Psoas muscle (tissue), 8 donors: Measurements from ENCODE around the gene CFAP300. TPM values are rescaled to one million over a fixed set of nuclear protein-coding genes. Genes with fewer than 3 reads are reported as not detected.

Source experiments
- ATAC-seq, 4 donors: fragments of 200-7000 bp; cut with Tn5 transposase; one replicate each; pipeline ENCODE4 v1.9.1; 2020; ENCODE audit warnings: moderate library complexity in 3 of 4, mild to moderate bottlenecking in 2 of 4
- DNase-seq, 2 donors: peaks; one replicate each; pipeline ENCODE4 v3.0.0-alpha.2; 2020
- H3K27ac ChIP-seq: fragments of 200-600 bp; one replicate; pipeline ENCODE4 v1.8.0; 2022
- H3K27me3 ChIP-seq, 3 donors: fragments of 200-600 bp in 1 of 3; one replicate each; pipeline versions ENCODE4 v1.6.1 to v1.8.0; 2013 to 2022; ENCODE audit warnings: low read length in 2 of 3, mild to moderate bottlenecking in 2 of 3, moderate library complexity in 1 of 3; ENCODE audit not compliant: insufficient read depth in 3 of 3
- H3K36me3 ChIP-seq, 2 donors: fragments of 200-600 bp in 1 of 2; one replicate each; pipeline versions ENCODE4 v1.6.1 to v1.8.0; 2013 to 2022; ENCODE audit warnings: low read depth in 1 of 2, mild to moderate bottlenecking in 1 of 2, moderate library complexity in 1 of 2; ENCODE audit not compliant: insufficient read depth in 1 of 2
- H3K4me1 ChIP-seq: fragments of 200-600 bp; one replicate; pipeline ENCODE4 v1.8.0; 2022
- H3K4me3 ChIP-seq: fragments of 200-600 bp; one replicate; pipeline ENCODE4 v1.8.0; 2022; ENCODE audit warnings: mild to moderate bottlenecking
- H3K9me3 ChIP-seq: fragments of 200-600 bp; one replicate; pipeline ENCODE4 v1.8.0; 2022
- CTCF ChIP-seq: fragments of 200-600 bp; IDR thresholded peaks from one replicate; pipeline ENCODE4 v1.8.0; 2022; ENCODE audit warnings: antibody characterized with exemption
- WGBS, 3 donors: extraction: QIAGEN DNeasy Blood & Tissue Kit; methylation state at CpG; one replicate each; pipeline versions ENCODE4 v1.1.6 to v1.1.7; 2013; 5-methylcytosine and 5-hydroxymethylcytosine counted together
- intact Hi-C, 2 donors: fragments of 100-400 bp; cut with DNase I; formaldehyde crosslinking; loops; one replicate each; pipeline versions ENCODE4 v1.11.0 to v1.14.2; 2022
- polyA plus RNA-seq, 3 donors: library from polyadenylated mRNA; stranded (reverse); fragments of 200-250 nt; gene quantifications; one replicate each; pipeline ENCODE4 v1.2.3, GENCODE V29; 2013
- total RNA-seq, 4 donors: library from RNA; stranded (reverse); fragmentation: NEBNext Ultra II Directional in 2 of 4; extraction: Animal tissue kit (Norgen Biotek cat#: 25700) in 2 of 4; gene quantifications; one replicate each; pipeline versions ENCODE4 v1.2.1 to v1.2.4, GENCODE V29; 2021 to 2023
- donor health status: healthy with polysubstance abuse.
- donor health status: DM: no; HTN: no; CAD: no; lungs with moderate emphysema.
- donor health status: Bipolar disorder and iron deficiency.
- donor health status: healthy.
- donor health status: DM: yes; HTN: yes; CAD: no.
- donor health status: DM: no; HTN: no; CAD: no.
- donor health status: DM: no; HTN: no; CAD: no.
- donor health status: DM: yes; HTN: yes; CAD: no.

CFAP300 gene
- total and polyA plus RNA-seq, 7 donors: 0.11 to 0.86 (median 0.22) TPM; not detected in 2

GRCh38 chr11:102046841-102047240, 396 bp upstream of the CFAP300 start:
- 25 to 32% (median 25%) methylated on average over 4 of the region's 4 CpGs for WGBS, 3 donors
- intact Hi-C loops: no loop called here
- peaks cover 0 to 19% (median 3%) of the 10 kb centered on the region in 3 donors for H3K27me3 ChIP-seq
- no peak for ATAC-seq
- no peaks in the 10 kb centered on the region for H3K36me3 ChIP-seq
- no peak for TF ChIP-seq CTCF
- peak overlapping the region; percentile 74 for H3K4me3 ChIP-seq
- DNase-seq: no peak
- no peaks in the 10 kb centered on the region for H3K4me1 ChIP-seq
- no peak overlapping the region for H3K27ac ChIP-seq
- no peaks in the 10 kb centered on the region for H3K9me3 ChIP-seq

GRCh38 chr11:102050927-102051575, 3.8 kb downstream of the CFAP300 start:
- Histone ChIP-seq H3K4me3 (no peak overlapping the region), H3K27me3 (peaks cover 0 to 16% (median 3%) of the 10 kb centered on the region in 3 donors), H3K4me1 (no peaks in the 10 kb centered on the region), H3K27ac (no peak overlapping the region), H3K9me3 (no peaks in the 10 kb centered on the region), H3K36me3 (no peaks in the 10 kb centered on the region)
- intact Hi-C loops: no loop called here
- 69 to 73% (median 73%) methylated on average over 5 of the region's 5 CpGs for WGBS, 3 donors
- TF ChIP-seq CTCF: no peak
- DNase-seq (no peak), ATAC-seq (no peak)

GRCh38 chr11:102061276-102061675, 14.0 kb downstream of the CFAP300 start:
- ATAC-seq (peak in 3 of 4 donors; percentile 57 to 66 (median 59)), DNase-seq (no peak)
- TF ChIP-seq CTCF: peak; percentile 36
- H3K9me3 ChIP-seq: no peaks in the 10 kb centered on the region
- H3K36me3 ChIP-seq: no peaks in the 10 kb centered on the region
- H3K27me3 ChIP-seq: no peaks in the 10 kb centered on the region
- no peak overlapping the region for H3K4me3 ChIP-seq
- H3K27ac ChIP-seq: no peak overlapping the region
- no peaks in the 10 kb centered on the region for H3K4me1 ChIP-seq
- 32 to 35% (median 33%) methylated on average over 2 of the region's 2 CpGs for WGBS, 3 donors
- intact Hi-C loops: no loop called here

- no peaks in the 10 kb centered on the region for H3K9me3 ChIP-seq
- intact Hi-C loops: no loop called here
- no peak overlapping the region for H3K27ac ChIP-seq
- no peak for DNase-seq
- no peak for ATAC-seq
- H3K27me3 ChIP-seq: no peaks in the 10 kb centered on the region
- 98 to 99% (median 98%) methylated on average over 2 of the region's 2 CpGs for WGBS, 3 donors
- no peak for TF ChIP-seq CTCF
- H3K4me3 ChIP-seq: no peak overlapping the region
- H3K4me1 ChIP-seq: no peaks in the 10 kb centered on the region
- no peaks in the 10 kb centered on the region for H3K36me3 ChIP-seq
These were observed 14.9 kb downstream of the CFAP300 start for GRCh38 chr11:102062106-102062505.

GRCh38 chr11:102064316-102064715, 17.1 kb downstream of the CFAP300 start:
- Histone ChIP-seq H3K4me1 (no peaks in the 10 kb centered on the region), H3K9me3 (no peaks in the 10 kb centered on the region), H3K4me3 (no peak overlapping the region), H3K36me3 (no peaks in the 10 kb centered on the region), H3K27me3 (no peaks in the 10 kb centered on the region), H3K27ac (no peak overlapping the region)
- no peak for TF ChIP-seq CTCF
- ATAC-seq (no peak), DNase-seq (no peak)
- WGBS, 3 donors: 94 to 98% (median 98%) methylated on average over 2 of the region's 2 CpGs
- intact Hi-C loops: no loop called here
